SK-N-SH treated with all-trans-retinoic acid at 6 μM for 48 hours (cell line): ENCODE measurements around the gene SUPV3L1.
A peak's percentile ranks its signal among the peaks of the same experiment; 100 is the strongest.

Experiments
- ATAC-seq: fragments of 200-7000 bp; cut with Tn5 transposase; 3 replicates; pipeline ENCODE4 v1.9.1; 2020; ENCODE audit warnings: mild to moderate bottlenecking, moderate library complexity
- ARNTL ChIP-seq: fragments of 450-650 bp; formaldehyde crosslinking; IDR thresholded peaks from 2 replicates; pipeline ENCODE4 v1.5.0; 2020; ENCODE audit warnings: low read depth, mild to moderate bottlenecking, moderate library complexity, borderline replicate concordance
- CREB5 ChIP-seq: fragments of 250-450 bp; sonication (Bioruptor Pico); IDR thresholded peaks from 2 replicates; pipeline ENCODE4 v1.5.1; 2020; ENCODE audit warnings: low read depth, mild to moderate bottlenecking, moderate library complexity
- CSDC2 ChIP-seq: fragments of 250-450 bp; sonication (Bioruptor Pico); IDR thresholded peaks from 2 replicates; pipeline ENCODE4 v1.5.0; 2020; ENCODE audit warnings: mild to moderate bottlenecking, moderate library complexity
- CSRNP3 ChIP-seq: fragments of 250-450 bp; sonication (Bioruptor Pico); IDR thresholded peaks from 2 replicates; pipeline ENCODE4 v1.5.1; 2021; ENCODE audit warnings: mild to moderate bottlenecking, moderate library complexity
- ESRRG ChIP-seq: fragments of 250-450 bp; sonication (Bioruptor Pico); IDR thresholded peaks from 2 replicates; pipeline ENCODE4 v1.6.1; 2021; ENCODE audit warnings: mild to moderate bottlenecking
- GLIS3 ChIP-seq: fragments of 250-450 bp; sonication (Bioruptor Pico); IDR thresholded peaks from 2 replicates; pipeline ENCODE4 v1.5.0; 2020; ENCODE audit warnings: mild to moderate bottlenecking, moderate library complexity
- ISL1 ChIP-seq: fragments of 250-450 bp; sonication (Bioruptor Pico); IDR thresholded peaks from 2 replicates; pipeline ENCODE4 v2.1.2; 2022; ENCODE audit warnings: mild to moderate bottlenecking, moderate library complexity
- PATZ1 ChIP-seq: fragments of 250-450 bp; sonication (Bioruptor Pico); IDR thresholded peaks from 2 replicates; pipeline ENCODE4 v1.8.0; 2020; ENCODE audit warnings: mild to moderate bottlenecking, moderate library complexity, borderline replicate concordance
- TOX ChIP-seq: fragments of 250-450 bp; sonication (Bioruptor Pico); IDR thresholded peaks from 2 replicates; pipeline ENCODE4 v1.8.0; 2021; ENCODE audit warnings: mild to moderate bottlenecking, moderate library complexity, borderline replicate concordance
- TSHZ2 ChIP-seq: fragments of 250-450 bp; sonication (Bioruptor Pico); IDR thresholded peaks from 2 replicates; pipeline ENCODE4 v1.5.0; 2020; ENCODE audit warnings: mild to moderate bottlenecking, moderate library complexity
- ZFP30 ChIP-seq: fragments of 450-650 bp; formaldehyde crosslinking; IDR thresholded peaks from 2 replicates; pipeline ENCODE4 v1.5.0; 2022; ENCODE audit warnings: mild to moderate bottlenecking, moderate library complexity
- ZNF565 ChIP-seq: fragments of 450-650 bp; formaldehyde crosslinking; conservative IDR thresholded peaks from 2 replicates; pipeline ENCODE4 v1.5.0; 2020; ENCODE audit warnings: low read depth, mild to moderate bottlenecking, moderate library complexity
- ZNF70 ChIP-seq: fragments of 450-650 bp; formaldehyde crosslinking; IDR thresholded peaks from 2 replicates; pipeline ENCODE4 v1.5.0; 2020; ENCODE audit warnings: mild to moderate bottlenecking, moderate library complexity
- ZNF8 ChIP-seq: fragments of 450-650 bp; formaldehyde crosslinking; IDR thresholded peaks from 2 replicates; pipeline ENCODE4 v1.5.0; 2020; ENCODE audit warnings: mild to moderate bottlenecking, moderate library complexity

SUPV3L1 gene

GRCh38 chr10:69230128-69230527 is 50.1 kb downstream of the SUPV3L1 start (continued):
- TF ChIP-seq PATZ1 (CRISPR knock-in tag) (no peak), TSHZ2 (no peak), ZFP30 (CRISPR knock-in tag) (no peak), ZNF70 (no peak)

- no peak for TF ChIP-seq ARNTL (CRISPR knock-in tag)
- no peak for TF ChIP-seq ZNF8 (CRISPR knock-in tag)
- no peak for TF ChIP-seq ZNF565 (CRISPR knock-in tag)
- no peak for TF ChIP-seq ESRRG
- TF ChIP-seq, all 23 proteins: peak for 0
- ATAC-seq: peak; percentile 96
Observed at GRCh38 chr10:69232252-69232651, 52.2 kb downstream of the SUPV3L1 start.

- ATAC-seq: no peak
Observed at GRCh38 chr10:69232736-69233480, 52.9 kb downstream of the SUPV3L1 start.

More at GRCh38 chr10:69232736-69233480, 52.9 kb downstream of the SUPV3L1 start:
- no peak for TF ChIP-seq CSDC2 (CRISPR knock-in tag)
- no peak for TF ChIP-seq ARNTL (CRISPR knock-in tag)
- no peak for TF ChIP-seq ZNF70
- TF ChIP-seq ZNF8 (CRISPR knock-in tag): no peak
- no peak for TF ChIP-seq CSRNP3
- TF ChIP-seq TOX: no peak
- TF ChIP-seq ZNF565 (CRISPR knock-in tag): no peak
- TF ChIP-seq CREB5 (CRISPR knock-in tag): no peak
- no peak for TF ChIP-seq ISL1 (CRISPR knock-in tag)
- TF ChIP-seq PATZ1 (CRISPR knock-in tag): no peak
- TF ChIP-seq GLIS3 (CRISPR knock-in tag): no peak
